NCI-H1105 (cell line): ENCODE data around the gene PLXNA4.

Experiments used
- DNase-seq: peaks from one replicate; lab custom pipeline; 2025; lab: John Stamatoyannopoulos, UW

Gene PLXNA4

GRCh38 chr7:132083537-132084123, 492.6 kb downstream of the PLXNA4 start:
- no peak for DNase-seq

DNA sequence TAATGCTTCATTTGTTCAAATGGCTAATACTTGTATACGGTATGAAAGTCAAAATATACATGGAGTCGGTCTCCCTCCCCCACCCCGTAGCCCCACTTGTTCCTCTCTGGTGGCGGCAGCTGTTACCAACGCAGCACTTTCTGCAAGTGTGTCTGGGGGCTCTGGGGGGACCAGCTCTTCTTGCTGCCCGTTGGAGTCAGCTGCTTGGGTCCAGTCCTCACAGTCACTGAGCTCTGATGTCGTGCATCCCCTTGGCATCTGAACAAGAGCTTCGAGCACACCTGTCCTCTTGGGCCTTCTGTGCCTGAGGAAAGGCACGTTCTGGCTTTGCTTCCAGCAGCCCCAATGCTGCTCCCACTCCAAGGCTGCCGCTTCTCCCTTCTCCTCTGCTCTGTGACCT, 493.1 kb downstream of the PLXNA4 start:
- no peak for DNase-seq

- no peak for DNase-seq
Observed at GRCh38 chr7:132082394-132082793, 493.9 kb downstream of the PLXNA4 start.

DNA sequence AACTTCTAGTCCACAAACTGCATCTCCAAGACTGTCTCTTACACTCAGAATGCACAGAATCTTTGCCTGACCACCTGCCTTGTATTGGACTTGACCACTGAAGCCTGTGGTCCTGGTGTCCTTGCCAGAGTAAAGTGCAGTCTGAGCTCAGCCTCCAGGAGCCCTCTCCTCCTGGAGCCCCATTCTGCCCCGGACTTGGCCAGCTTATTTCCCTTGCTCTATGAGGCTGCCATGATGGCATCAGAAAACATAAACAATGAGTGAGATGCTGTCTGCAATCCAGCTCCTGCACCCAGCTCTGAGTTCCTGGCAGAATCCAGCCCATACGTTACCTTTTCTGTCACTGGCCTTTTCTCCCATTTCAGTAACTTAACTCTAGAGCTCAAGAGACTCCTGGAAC, 494.6 kb downstream of the PLXNA4 start:
- no peak for DNase-seq

- no peak for DNase-seq
Observed at GRCh38 chr7:132080967-132081668, 495.2 kb downstream of the PLXNA4 start.

GRCh38 chr7:132080467-132080866, 495.8 kb downstream of the PLXNA4 start:
- no peak for DNase-seq

GRCh38 chr7:132078891-132079735, 497.2 kb downstream of the PLXNA4 start:
- DNase-seq, result no peak

- no peak for DNase-seq
Observed at GRCh38 chr7:132077971-132078685, 498.1 kb downstream of the PLXNA4 start.

- DNase-seq, result no peak
Observed at GRCh38 chr7:132076301-132077035, 499.8 kb downstream of the PLXNA4 start.

- no peak for DNase-seq
Observed at GRCh38 chr7:132075515-132075914, 500.8 kb downstream of the PLXNA4 start.

GRCh38 chr7:132073920-132074589, 502.2 kb downstream of the PLXNA4 start:
- no peak for DNase-seq
